GM23248 (cell line): ENCODE measurements around the gene GSG1L. TPM values are rescaled to one million over a fixed set of nuclear protein-coding genes. Genes with fewer than 3 reads are reported as not detected.

Experiments used
- DNase-seq: peaks from one replicate; pipeline ENCODE4 v3.0.0-alpha.2; 2015
- H2AFZ ChIP-seq: fragments of 200-600 bp; sonication (generic); 2 replicates; pipeline ENCODE4 v1.6.1; 2016; ENCODE audit warnings: antibody characterized with exemption
- H3F3A ChIP-seq: fragments of 200-600 bp; sonication (generic); 2 replicates; pipeline ENCODE4 v1.6.1; 2016; ENCODE audit warnings: mild to moderate bottlenecking, antibody characterized with exemption, mixed run types; ENCODE audit not compliant: insufficient read depth
- H3K27ac ChIP-seq: fragments of 200-600 bp; sonication (generic); 2 replicates; pipeline ENCODE4 v1.5.1; 2016; ENCODE audit warnings: mild to moderate bottlenecking
- H3K27me3 ChIP-seq: fragments of 200-600 bp; sonication (generic); replicated peaks from 2 replicates; pipeline ENCODE4 v1.6.1; 2016; ENCODE audit warnings: mild to moderate bottlenecking; ENCODE audit not compliant: insufficient read depth
- H3K36me3 ChIP-seq: fragments of 200-600 bp; sonication (generic); 2 replicates; pipeline ENCODE4 v1.6.1; 2016; ENCODE audit warnings: low read depth, mild to moderate bottlenecking
- H3K4me1 ChIP-seq: fragments of 200-600 bp; sonication (generic); 2 replicates; pipeline ENCODE4 v1.6.1; 2016; ENCODE audit warnings: mild to moderate bottlenecking; ENCODE audit not compliant: insufficient read depth
- H3K4me2 ChIP-seq: fragments of 200-600 bp; sonication (generic); one replicate; pipeline ENCODE4 v1.6.1; 2016; ENCODE audit warnings: mild to moderate bottlenecking; ENCODE audit not compliant: unreplicated experiment
- H3K4me3 ChIP-seq: fragments of 200-600 bp; sonication (generic); 2 replicates; pipeline ENCODE4 v1.5.1; 2016; ENCODE audit warnings: mild to moderate bottlenecking
- H3K79me2 ChIP-seq: fragments of 200-600 bp; sonication (generic); 2 replicates; pipeline ENCODE4 v1.6.1; 2016; ENCODE audit warnings: mild to moderate bottlenecking; ENCODE audit not compliant: insufficient read depth
- H3K9ac ChIP-seq: fragments of 200-600 bp; sonication (generic); 2 replicates; pipeline ENCODE4 v1.6.1; 2016; ENCODE audit warnings: mild to moderate bottlenecking
- H3K9me2 ChIP-seq: fragments of 200-600 bp; sonication (generic); 2 replicates; pipeline ENCODE4 v1.6.1; 2016; ENCODE audit warnings: mixed run types, mild to moderate bottlenecking, moderate library complexity; ENCODE audit not compliant: insufficient read depth
- H3K9me3 ChIP-seq: fragments of 200-600 bp; sonication (generic); one replicate; pipeline ENCODE4 v1.6.1; 2017; ENCODE audit warnings: low read depth
- H4K20me1 ChIP-seq: fragments of 200-600 bp; sonication (generic); 2 replicates; pipeline ENCODE4 v1.6.0; 2016; ENCODE audit not compliant: insufficient read depth
- EZH2 ChIP-seq: fragments of 200-600 bp; sonication (generic); IDR thresholded peaks from 2 replicates; pipeline ENCODE4 v1.6.1; 2018; ENCODE audit warnings: antibody characterized with exemption, mild to moderate bottlenecking; ENCODE audit not compliant: insufficient read depth, poor library complexity, severe bottlenecking
- EZH2phosphoT487 ChIP-seq: fragments of 200-600 bp; sonication (generic); IDR thresholded peaks from 2 replicates; pipeline ENCODE4 v1.6.1; 2018; ENCODE audit warnings: antibody characterized with exemption, moderate library complexity, mild to moderate bottlenecking, low read depth; ENCODE audit not compliant: insufficient read depth
- WGBS, 2 experiments: methylation state at CpG; one replicate each; pipeline ENCODE4 v1.1.6; 2015 to 2017; ENCODE audit warnings: low lambda C conversion rate in 2 of 2, low coverage in 1 of 2; ENCODE audit errors: missing lambda C conversion rate in 2 of 2; 5-methylcytosine and 5-hydroxymethylcytosine counted together
- in situ Hi-C: fragments of 300-500 bp; cut with MboI; formaldehyde crosslinking; loops from 2 replicates; pipeline ENCODE4 v1.15.0; 2020
- polyA plus RNA-seq: library from polyadenylated mRNA; unstranded; fragments of >200 nt; fragmentation: Nextera tagmentation; extraction: Ambion mirVana; gene quantifications from 2 replicates; pipeline ENCODE4 v1.2.1, GENCODE V29; 2016
- total RNA-seq: library from RNA; depleted of rRNA; stranded (reverse); fragments of >200 nt; shearing (Covaris generic); gene quantifications from 2 replicates; pipeline ENCODE4 v1.2.3, GENCODE V29; 2014; rRNA removed

GSG1L gene
- not detected in 2 replicates for total RNA-seq
- polyA plus RNA-seq = not detected in 2 replicates

- no peaks in the 10 kb centered on the region for H3K9me2 ChIP-seq
- TF ChIP-seq EZH2phosphoT487 (no peak), EZH2 (peak; percentile 17)
- peaks cover 8% of the 10 kb centered on the region; the same call in 1 of the 2 replicates for H3F3A ChIP-seq
- WGBS, 2 experiments = 5 to 6% methylated on average over 15 to 25 of the region's 54 CpGs
- no peaks in the 10 kb centered on the region for H4K20me1 ChIP-seq
- H3K4me3 ChIP-seq = no peak within 1 kb of the TSS
- H3K9me3 ChIP-seq = no peaks in the 10 kb centered on the region
- H3K79me2 ChIP-seq = no peaks in the 10 kb centered on the region
- DNase-seq = peak; percentile 12
- H3K9ac ChIP-seq = no peak within 1 kb of the TSS
- no peaks in the 10 kb centered on the region for H3K36me3 ChIP-seq
- in situ Hi-C loops = loop anchor here (25.0 kb wide), 2 partner anchors 276 to 426 kb away; no protein-coding TSS in a partner anchor
- H3K4me2 ChIP-seq = no peak within 1 kb of the TSS
- H3K4me1 ChIP-seq = peaks cover 4% of the 10 kb centered on the region; the same call in 1 of the 2 replicates
- H3K27ac ChIP-seq = no peak within 1 kb of the TSS
- no peak within 1 kb of the TSS for H2AFZ ChIP-seq
- peaks cover 65% of the 10 kb centered on the region for H3K27me3 ChIP-seq
Observed at GRCh38 chr16:28063591-28064061, at the start of gene GSG1L. Gene GSG1L, minus strand, starts transcription at chr16:28063714. Its CDS starts 290 bp downstream, at chr16:28063424.

- H3K27me3 ChIP-seq = no peaks in the 10 kb centered on the region
- H3K9me2 ChIP-seq = no peaks in the 10 kb centered on the region
- peaks cover 45% of the 10 kb centered on the region for H3K79me2 ChIP-seq
- no peaks in the 10 kb centered on the region for H3K9me3 ChIP-seq
- no peak for DNase-seq
- H3F3A ChIP-seq = no peaks in the 10 kb centered on the region
- no peaks in the 10 kb centered on the region for H4K20me1 ChIP-seq
- in situ Hi-C loops = no loop called here
- no peak overlapping the region for H3K9ac ChIP-seq
- no peak for TF ChIP-seq EZH2
- TF ChIP-seq EZH2phosphoT487 = no peak
- WGBS, 2 experiments = 96% methylated on average over 10 of the region's 10 CpGs
- peaks cover 75% of the 10 kb centered on the region for H3K36me3 ChIP-seq
- no peak overlapping the region for H3K27ac ChIP-seq
- H2AFZ ChIP-seq = no peak overlapping the region
- no peak overlapping the region for H3K4me3 ChIP-seq
- H3K4me1 ChIP-seq = no peaks in the 10 kb centered on the region
- H3K4me2 ChIP-seq = no peak overlapping the region
Observed at GRCh38 chr16:28112908-28113307, 49.4 kb upstream of the GSG1L start.

GRCh38 chr16:28110977-28111376 is 47.5 kb upstream of the GSG1L start:
- Histone ChIP-seq H3F3A (no peaks in the 10 kb centered on the region), H2AFZ (no peak overlapping the region), H3K36me3 (peaks cover 76% of the 10 kb centered on the region), H3K9me2 (no peaks in the 10 kb centered on the region), H3K4me2 (no peak overlapping the region), H3K9ac (no peak overlapping the region), H3K4me3 (no peak overlapping the region), H3K9me3 (no peaks in the 10 kb centered on the region), H3K79me2 (peaks cover 45% of the 10 kb centered on the region), H3K4me1 (no peaks in the 10 kb centered on the region), H3K27ac (no peak overlapping the region), H3K27me3 (no peaks in the 10 kb centered on the region), H4K20me1 (no peaks in the 10 kb centered on the region)
- in situ Hi-C loops = no loop called here
- no peak for TF ChIP-seq EZH2
- TF ChIP-seq EZH2phosphoT487 = no peak
- no peak for DNase-seq
- WGBS, 2 experiments = 98% methylated on average over 2 of the region's 2 CpGs

GRCh38 chr16:28110479-28110878 is 47.0 kb upstream of the GSG1L start:
- Histone ChIP-seq H3K9ac (no peak overlapping the region), H3K9me2 (no peaks in the 10 kb centered on the region), H4K20me1 (no peaks in the 10 kb centered on the region), H3K36me3 (peaks cover 76% of the 10 kb centered on the region), H3F3A (no peaks in the 10 kb centered on the region), H3K4me1 (no peaks in the 10 kb centered on the region), H3K9me3 (no peaks in the 10 kb centered on the region), H3K4me3 (no peak overlapping the region), H3K4me2 (no peak overlapping the region), H2AFZ (no peak overlapping the region), H3K79me2 (peaks cover 45% of the 10 kb centered on the region), H3K27me3 (no peaks in the 10 kb centered on the region), H3K27ac (no peak overlapping the region)
- 97 to 100% methylated on average over 5 of the region's 5 CpGs for WGBS, 2 experiments
- no peak for DNase-seq
- TF ChIP-seq EZH2 (no peak), EZH2phosphoT487 (no peak)
- in situ Hi-C loops = no loop called here

DNA sequence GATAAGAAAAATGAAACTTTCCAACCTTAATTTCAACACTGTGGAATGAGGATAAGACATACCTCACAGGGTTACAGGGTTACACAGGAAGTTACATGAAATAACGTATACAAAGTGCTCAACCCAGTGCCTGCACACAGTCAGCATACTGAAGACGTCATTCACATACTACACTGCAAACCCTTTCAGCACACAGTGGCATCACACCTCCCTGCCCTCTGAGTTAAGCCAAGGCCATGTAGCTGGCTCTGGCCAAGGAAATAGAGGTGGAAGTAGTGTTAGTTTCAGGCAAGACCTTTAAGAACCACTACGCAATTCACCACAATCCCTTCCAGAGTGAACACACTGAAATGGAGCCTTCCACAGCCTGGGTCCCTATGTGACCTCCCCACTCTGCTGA is 46.6 kb upstream of the GSG1L start:
- Histone ChIP-seq H2AFZ (no peak overlapping the region), H3K9ac (no peak overlapping the region), H3K36me3 (peaks cover 75% of the 10 kb centered on the region), H3F3A (no peaks in the 10 kb centered on the region), H3K79me2 (peaks cover 45% of the 10 kb centered on the region), H3K27ac (no peak overlapping the region), H3K4me1 (no peaks in the 10 kb centered on the region), H3K9me2 (no peaks in the 10 kb centered on the region), H4K20me1 (no peaks in the 10 kb centered on the region), H3K9me3 (no peaks in the 10 kb centered on the region), H3K4me3 (no peak overlapping the region), H3K27me3 (no peaks in the 10 kb centered on the region), H3K4me2 (no peak overlapping the region)
- TF ChIP-seq EZH2phosphoT487 (no peak), EZH2 (no peak)
- no peak for DNase-seq
- 68% methylated on average over 3 of the region's 3 CpGs for WGBS, 2 experiments
- in situ Hi-C loops = no loop called here
